Astrocyte (in vitro differentiated cells and primary cell): Measurements from ENCODE around the gene PRSS38. TPM values are rescaled to one million over a fixed set of nuclear protein-coding genes. Genes with fewer than 3 reads are reported as not detected.

Source experiments
- DNase-seq: peaks from one replicate; pipeline ENCODE4 v3.0.0-alpha.2; 2010; ENCODE audit warnings: low read depth
- FAIRE-seq: peaks from 2 replicates; lab custom pipeline; 2011; peaks lifted over from hg19 to GRCh38; lab: Jason Lieb, UNC
- H2AFZ ChIP-seq: 2 replicates; pipeline ENCODE4 v1.6.0; 2012; ENCODE audit warnings: low read depth, low read length, inconsistent platforms
- H3K27ac ChIP-seq: 2 replicates; pipeline ENCODE4 v1.5.1; 2011; ENCODE audit warnings: low read depth, low read length, inconsistent platforms
- H3K27me3 ChIP-seq: 2 replicates; pipeline ENCODE4 v1.6.0; 2011; ENCODE audit warnings: low read length, inconsistent platforms; ENCODE audit not compliant: insufficient read depth
- H3K36me3 ChIP-seq: 2 replicates; pipeline ENCODE4 v1.5.1; 2011; ENCODE audit warnings: low read length, inconsistent platforms; ENCODE audit not compliant: insufficient read depth
- H3K4me1 ChIP-seq: 2 replicates; pipeline ENCODE4 v1.5.1; 2011; ENCODE audit warnings: low read length, inconsistent platforms; ENCODE audit not compliant: insufficient read depth
- H3K4me2 ChIP-seq: 2 replicates; pipeline ENCODE4 v1.6.0; 2012; ENCODE audit warnings: low read length, inconsistent platforms
- H3K4me3 ChIP-seq: 2 replicates; pipeline ENCODE4 v1.5.1; 2011; ENCODE audit warnings: low read depth, mild to moderate bottlenecking, low read length, inconsistent platforms; ENCODE audit not compliant: insufficient read depth
- H3K79me2 ChIP-seq: 2 replicates; pipeline ENCODE4 v1.6.0; 2012; ENCODE audit warnings: mild to moderate bottlenecking, low read length, inconsistent platforms; ENCODE audit not compliant: insufficient read depth
- H3K9ac ChIP-seq: 2 replicates; pipeline ENCODE4 v1.6.0; 2012; ENCODE audit warnings: mild to moderate bottlenecking, low read length, inconsistent platforms
- H3K9me3 ChIP-seq: 2 replicates; pipeline ENCODE4 v1.5.1; 2012; ENCODE audit warnings: low read depth, mild to moderate bottlenecking, low read length, inconsistent platforms; ENCODE audit not compliant: insufficient read depth
- H4K20me1 ChIP-seq: 2 replicates; pipeline ENCODE4 v1.6.0; 2012; ENCODE audit warnings: low read length, inconsistent platforms; ENCODE audit not compliant: insufficient read depth
- H3K27ac Mint-ChIP-seq: one replicate; pipeline ENCODE4 v1.8.0; 2021; ENCODE audit warnings: mild to moderate bottlenecking, mixed read lengths; ENCODE audit not compliant: unreplicated experiment
- H3K27me3 Mint-ChIP-seq: one replicate; pipeline ENCODE4 v1.8.0; 2021; ENCODE audit warnings: low read depth, mixed read lengths; ENCODE audit not compliant: unreplicated experiment
- H3K36me3 Mint-ChIP-seq: one replicate; pipeline ENCODE4 v1.8.0; 2021; ENCODE audit warnings: low read depth, mixed read lengths; ENCODE audit not compliant: unreplicated experiment
- H3K4me1 Mint-ChIP-seq: one replicate; pipeline ENCODE4 v1.8.0; 2021; ENCODE audit warnings: low read depth, mixed read lengths; ENCODE audit not compliant: unreplicated experiment
- H3K4me3 Mint-ChIP-seq: one replicate; pipeline ENCODE4 v1.8.0; 2021; ENCODE audit warnings: mild to moderate bottlenecking, moderate library complexity, mixed read lengths; ENCODE audit not compliant: unreplicated experiment
- H3K9me3 Mint-ChIP-seq: one replicate; pipeline ENCODE4 v1.8.0; 2021; ENCODE audit warnings: mild to moderate bottlenecking, mixed read lengths; ENCODE audit not compliant: unreplicated experiment
- CTCF ChIP-seq: IDR thresholded peaks from 2 replicates; pipeline ENCODE4 v1.5.1; 2011; ENCODE audit warnings: low read depth, mild to moderate bottlenecking, inconsistent platforms, low read length, moderate library complexity; ENCODE audit not compliant: insufficient read depth
- EZH2 ChIP-seq: IDR thresholded peaks from 2 replicates; pipeline ENCODE4 v1.6.1; 2012; ENCODE audit warnings: mild to moderate bottlenecking, low read length, inconsistent platforms; ENCODE audit not compliant: insufficient read depth
- total RNA-seq: library from RNA; stranded (reverse); gene quantifications from 2 replicates; pipeline ENCODE4 v1.2.1, GENCODE V29; 2021

PRSS38 gene
- total RNA-seq, 1 donor from 2014 or later, result not detected

- H3K4me3 ChIP-seq, result no peak overlapping the region
- H4K20me1 ChIP-seq, result no peaks in the 10 kb centered on the region
- no peaks in the 10 kb centered on the region for H3K27me3 ChIP-seq
- H3K4me1 Mint-ChIP-seq, result peaks cover 17% of the 10 kb centered on the region
- no peak overlapping the region for H3K4me3 Mint-ChIP-seq
- H3K27ac ChIP-seq, result no peak overlapping the region
- H3K36me3 Mint-ChIP-seq, result peaks cover 4% of the 10 kb centered on the region
- no peak overlapping the region for H3K27ac Mint-ChIP-seq
- H3K79me2 ChIP-seq, result no peaks in the 10 kb centered on the region
- no peak overlapping the region for H2AFZ ChIP-seq
- no peak overlapping the region for H3K9ac ChIP-seq
- no peak for FAIRE-seq
- H3K4me2 ChIP-seq, result no peak overlapping the region
- no peaks in the 10 kb centered on the region for H3K36me3 ChIP-seq
- no peaks in the 10 kb centered on the region for H3K27me3 Mint-ChIP-seq
- no peaks in the 10 kb centered on the region for H3K9me3 ChIP-seq
- H3K9me3 Mint-ChIP-seq, result no peaks in the 10 kb centered on the region
- DNase-seq, result no peak
- H3K4me1 ChIP-seq, result peaks cover 41% of the 10 kb centered on the region
- TF ChIP-seq EZH2 (no peak), CTCF (no peak)
Observed at GRCh38 chr1:227780101-227781044, 35.1 kb upstream of the PRSS38 start.

- Histone ChIP-seq H3K4me1 (peaks cover 30% of the 10 kb centered on the region), H3K79me2 (no peaks in the 10 kb centered on the region), H3K9ac (no peak overlapping the region), H3K4me3 (no peak overlapping the region), H3K27ac (no peak overlapping the region), H4K20me1 (no peaks in the 10 kb centered on the region), H2AFZ (no peak overlapping the region), H3K27me3 (no peaks in the 10 kb centered on the region), H3K36me3 (no peaks in the 10 kb centered on the region), H3K4me2 (no peak overlapping the region), H3K9me3 (no peaks in the 10 kb centered on the region)
- Mint-ChIP-seq H3K27me3 (peaks cover 6% of the 10 kb centered on the region), H3K27ac (no peak overlapping the region), H3K36me3 (peaks cover 4% of the 10 kb centered on the region), H3K4me3 (no peak overlapping the region), H3K4me1 (peaks cover 10% of the 10 kb centered on the region), H3K9me3 (no peaks in the 10 kb centered on the region)
- no peak for FAIRE-seq
- no peak for TF ChIP-seq CTCF
- no peak for TF ChIP-seq EZH2
- no peak for DNase-seq
Observed at GRCh38 chr1:227781314-227781930, 34.1 kb upstream of the PRSS38 start.
